ENCODE data around the gene RASGRF1.

RASGRF1 gene

DNA sequence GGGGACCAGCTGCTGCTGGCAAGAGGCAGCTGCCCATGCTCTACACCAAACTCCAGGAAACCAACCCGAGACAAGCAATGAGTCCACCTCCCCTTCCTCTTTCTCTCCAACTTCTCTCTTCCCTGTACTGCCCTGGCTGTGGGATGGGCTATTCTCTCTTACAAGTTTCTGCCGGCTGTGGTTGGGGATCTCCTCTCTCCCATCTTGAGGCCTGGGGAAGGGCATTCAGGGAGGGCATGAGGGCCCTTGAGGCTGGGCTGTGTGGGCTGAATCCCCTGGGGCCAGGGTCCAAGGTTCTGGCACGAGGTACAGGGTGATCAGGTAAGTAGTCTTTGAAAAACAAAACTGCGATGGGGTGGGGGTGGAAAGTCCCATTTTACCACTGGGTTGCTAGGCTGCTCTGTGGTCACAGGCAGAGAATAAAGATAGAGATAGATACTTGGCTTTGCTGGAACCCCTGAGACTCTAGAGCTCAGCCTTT, 113.4 kb downstream of the RASGRF1 start:
- H3K4me2 ChIP-seq, result peak overlapping the region; percentile 95
- peaks cover 32% of the 10 kb centered on the region for H3K4me1 ChIP-seq (ENCODE audit: low read depth, poor library complexity, severe bottlenecking)
- H3K27me3 ChIP-seq (ENCODE audit: insufficient read depth, low read depth), result no peaks in the 10 kb centered on the region
- H3K9ac ChIP-seq, result peak overlapping the region; percentile 66
- H3K4me3 ChIP-seq (IDR thresholded peaks at IDR 0.05; ENCODE audit: insufficient read depth, low read depth, low read length), result no peak overlapping the region
- TF ChIP-seq, protein P1, sequence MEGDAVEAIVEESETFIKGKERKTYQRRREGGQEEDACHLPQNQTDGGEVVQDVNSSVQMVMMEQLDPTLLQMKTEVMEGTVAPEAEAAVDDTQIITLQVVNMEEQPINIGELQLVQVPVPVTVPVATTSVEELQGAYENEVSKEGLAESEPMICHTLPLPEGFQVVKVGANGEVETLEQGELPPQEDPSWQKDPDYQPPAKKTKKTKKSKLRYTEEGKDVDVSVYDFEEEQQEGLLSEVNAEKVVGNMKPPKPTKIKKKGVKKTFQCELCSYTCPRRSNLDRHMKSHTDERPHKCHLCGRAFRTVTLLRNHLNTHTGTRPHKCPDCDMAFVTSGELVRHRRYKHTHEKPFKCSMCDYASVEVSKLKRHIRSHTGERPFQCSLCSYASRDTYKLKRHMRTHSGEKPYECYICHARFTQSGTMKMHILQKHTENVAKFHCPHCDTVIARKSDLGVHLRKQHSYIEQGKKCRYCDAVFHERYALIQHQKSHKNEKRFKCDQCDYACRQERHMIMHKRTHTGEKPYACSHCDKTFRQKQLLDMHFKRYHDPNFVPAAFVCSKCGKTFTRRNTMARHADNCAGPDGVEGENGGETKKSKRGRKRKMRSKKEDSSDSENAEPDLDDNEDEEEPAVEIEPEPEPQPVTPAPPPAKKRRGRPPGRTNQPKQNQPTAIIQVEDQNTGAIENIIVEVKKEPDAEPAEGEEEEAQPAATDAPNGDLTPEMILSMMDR (conservative IDR thresholded peaks at IDR 0.05; ENCODE audit: low read depth, low read length), result no peak
- H4K20me1 ChIP-seq (ENCODE audit: insufficient read depth), result no peaks in the 10 kb centered on the region
- H3K36me3 ChIP-seq (ENCODE audit: insufficient read depth), result no peaks in the 10 kb centered on the region
- peak overlapping the region; percentile 97 for H2AFZ ChIP-seq (ENCODE audit: low read depth)
- no peaks in the 10 kb centered on the region for H3K79me2 ChIP-seq (ENCODE audit: insufficient read depth, low read depth)
- peak overlapping the region; percentile 95 for H3K27ac ChIP-seq

DNA sequence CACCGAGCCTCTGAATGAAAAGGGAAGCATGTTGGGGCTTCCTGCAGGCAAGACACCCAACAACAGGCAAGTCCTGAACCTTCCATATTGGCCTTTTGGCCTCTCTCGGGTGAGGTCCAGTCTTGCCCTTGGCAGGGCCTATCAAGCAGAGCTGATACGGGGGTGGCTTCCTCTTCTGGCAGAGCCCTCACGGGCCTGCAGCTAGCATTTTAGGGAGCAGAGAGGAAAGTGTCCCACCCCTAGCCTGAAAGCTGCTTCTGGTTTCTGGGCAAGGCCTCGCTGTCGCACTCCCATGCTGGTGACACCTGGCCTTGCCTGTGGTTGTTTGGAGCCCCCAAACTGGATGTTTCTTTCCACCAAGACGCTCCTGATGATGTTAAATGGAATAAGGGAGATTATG, 113.9 kb downstream of the RASGRF1 start:
- Histone ChIP-seq H3K4me2 (peak overlapping the region; percentile 95), H4K20me1 (ENCODE audit: insufficient read depth) (no peaks in the 10 kb centered on the region), H3K9ac (peak overlapping the region; percentile 66), H3K27ac (peak overlapping the region; percentile 95), H3K79me2 (ENCODE audit: insufficient read depth, low read depth) (no peaks in the 10 kb centered on the region), H3K36me3 (ENCODE audit: insufficient read depth) (no peaks in the 10 kb centered on the region), H3K4me1 (ENCODE audit: low read depth, poor library complexity, severe bottlenecking) (peaks cover 32% of the 10 kb centered on the region), H2AFZ (ENCODE audit: low read depth) (peak overlapping the region; percentile 97), H3K27me3 (ENCODE audit: insufficient read depth, low read depth) (no peaks in the 10 kb centered on the region), H3K4me3 (IDR thresholded peaks at IDR 0.05; ENCODE audit: insufficient read depth, low read depth, low read length) (no peak overlapping the region)
- TF ChIP-seq, protein P1 (conservative IDR thresholded peaks at IDR 0.05; ENCODE audit: low read depth, low read length), result no peak

DNA sequence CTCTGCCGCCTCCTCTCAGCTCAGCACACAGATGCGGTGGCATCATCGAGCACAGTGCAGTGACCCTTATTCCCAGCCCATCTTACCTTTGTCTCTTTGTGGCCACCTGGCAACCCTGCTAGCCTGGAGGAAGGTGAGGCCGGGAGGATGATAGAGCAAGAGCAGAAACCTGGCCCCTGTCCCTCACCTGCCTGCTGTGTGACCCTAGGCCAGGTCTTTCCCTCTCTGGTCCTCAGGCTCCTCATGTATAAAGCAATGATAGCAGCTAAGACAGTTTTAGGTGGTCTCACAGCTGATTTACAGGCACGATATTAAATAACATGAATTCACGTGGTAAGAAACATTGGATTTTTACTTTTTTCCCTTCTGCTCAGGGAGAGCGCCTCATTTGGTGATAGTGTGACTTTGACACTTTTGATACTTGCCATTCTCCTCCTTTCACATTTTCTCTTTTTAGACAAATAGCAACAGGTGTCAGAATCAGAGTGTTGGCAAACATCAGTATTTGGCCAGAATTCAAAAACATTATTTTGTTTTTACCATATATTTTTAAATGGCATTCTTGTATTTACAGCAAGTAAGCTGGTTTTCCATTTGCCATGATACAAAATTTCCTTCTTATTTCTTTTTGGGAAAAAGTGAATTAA, 116.2 kb downstream of the RASGRF1 start:
- no peaks in the 10 kb centered on the region for H3K36me3 ChIP-seq (ENCODE audit: insufficient read depth)
- H3K4me3 ChIP-seq (IDR thresholded peaks at IDR 0.05; ENCODE audit: insufficient read depth, low read depth, low read length), result no peak overlapping the region
- no peaks in the 10 kb centered on the region for H3K27me3 ChIP-seq (ENCODE audit: insufficient read depth, low read depth)
- no peak overlapping the region for H3K27ac ChIP-seq
- H3K4me1 ChIP-seq (ENCODE audit: low read depth, poor library complexity, severe bottlenecking), result peaks cover 32% of the 10 kb centered on the region
- H2AFZ ChIP-seq (ENCODE audit: low read depth), result no peak overlapping the region
- no peak overlapping the region for H3K4me2 ChIP-seq
- no peak overlapping the region for H3K9ac ChIP-seq
- no peaks in the 10 kb centered on the region for H3K79me2 ChIP-seq (ENCODE audit: insufficient read depth, low read depth)
- TF ChIP-seq, protein P1 (conservative IDR thresholded peaks at IDR 0.05; ENCODE audit: low read depth, low read length), result no peak
- no peaks in the 10 kb centered on the region for H4K20me1 ChIP-seq (ENCODE audit: insufficient read depth)

GRCh38 chr15:78969687-78970349, 120.8 kb downstream of the RASGRF1 start:
- Histone ChIP-seq H3K9ac (no peak overlapping the region), H3K4me2 (no peak overlapping the region)
- TF ChIP-seq, protein P1 (conservative IDR thresholded peaks at IDR 0.05; ENCODE audit: low read depth, low read length), result no peak

More at GRCh38 chr15:78969687-78970349, 120.8 kb downstream of the RASGRF1 start:
- Histone ChIP-seq H2AFZ (ENCODE audit: low read depth) (no peak overlapping the region), H3K27ac (no peak overlapping the region), H3K4me1 (ENCODE audit: low read depth, poor library complexity, severe bottlenecking) (no peaks in the 10 kb centered on the region), H3K4me3 (IDR thresholded peaks at IDR 0.05; ENCODE audit: insufficient read depth, low read depth, low read length) (no peak overlapping the region), H4K20me1 (ENCODE audit: insufficient read depth) (no peaks in the 10 kb centered on the region), H3K79me2 (ENCODE audit: insufficient read depth, low read depth) (no peaks in the 10 kb centered on the region), H3K36me3 (ENCODE audit: insufficient read depth) (no peaks in the 10 kb centered on the region), H3K27me3 (ENCODE audit: insufficient read depth, low read depth) (no peaks in the 10 kb centered on the region)
